ENCODE results near the gene ETV4. TPM values are rescaled to one million over a fixed set of nuclear protein-coding genes. Genes with fewer than 3 reads are reported as not detected.

Gene ETV4
- total RNA-seq, 2 experiments from 2014 or later: not detected

DNA sequence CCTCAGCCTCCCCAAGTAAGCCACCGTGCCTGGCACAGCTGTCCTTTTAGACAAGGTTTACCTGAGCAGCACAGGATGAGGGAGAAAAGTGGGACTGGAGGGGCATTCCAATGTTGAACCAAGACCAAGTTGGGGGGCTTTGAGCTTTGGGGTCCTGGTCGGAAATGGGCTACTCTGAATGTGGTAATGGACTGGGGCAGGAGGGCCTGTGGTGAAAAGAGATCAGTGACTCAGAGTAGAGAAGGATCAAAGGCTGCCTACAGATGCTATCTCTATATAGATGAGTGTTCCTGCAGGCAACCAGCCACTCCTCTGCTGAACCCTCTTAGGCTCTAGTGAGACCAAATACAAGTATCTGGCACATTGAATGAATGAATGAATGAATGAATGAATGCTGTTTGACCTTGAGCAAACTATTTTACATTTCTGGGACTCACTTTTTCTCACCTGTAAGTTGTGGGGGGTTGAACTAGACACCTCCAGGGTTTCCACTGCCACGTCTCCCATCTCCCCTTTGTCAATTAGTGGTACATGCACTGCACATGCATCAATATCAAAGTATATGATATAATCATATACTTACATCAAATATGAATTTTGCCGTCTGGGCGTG is 26.3 kb upstream of the ETV4 start:
- Histone ChIP-seq H3K4me3 (ENCODE audit: low read depth, low read length, poor library complexity, severe bottlenecking) (no peak overlapping the region), H2AFZ (ENCODE audit: low read length) (no peak overlapping the region), H3K4me2 (ENCODE audit: low read length) (no peak overlapping the region), H3K4me1 (ENCODE audit: insufficient read depth, low read length, poor library complexity, severe bottlenecking) (peaks cover 7% of the 10 kb centered on the region), H4K20me1 (ENCODE audit: insufficient read depth, low read length) (no peaks in the 10 kb centered on the region), H3K27ac (ENCODE audit: low read depth, low read length, poor library complexity, severe bottlenecking) (no peak overlapping the region), H3K36me3 (ENCODE audit: insufficient read depth, low read length) (no peaks in the 10 kb centered on the region), H3K9me3 (ENCODE audit: low read length) (no peaks in the 10 kb centered on the region), H3K79me2 (ENCODE audit: insufficient read depth, low read depth, low read length) (no peaks in the 10 kb centered on the region), H3K9me2 (ENCODE audit: insufficient read depth, low read length) (no peaks in the 10 kb centered on the region)
- ChIA-PET CTCF (ENCODE audit: unreplicated experiment) (no interaction called here), POLR2A (no interaction called here)
- BruUV-seq (replicated peaks): no TSS peak
- TF ChIP-seq, protein P1, sequence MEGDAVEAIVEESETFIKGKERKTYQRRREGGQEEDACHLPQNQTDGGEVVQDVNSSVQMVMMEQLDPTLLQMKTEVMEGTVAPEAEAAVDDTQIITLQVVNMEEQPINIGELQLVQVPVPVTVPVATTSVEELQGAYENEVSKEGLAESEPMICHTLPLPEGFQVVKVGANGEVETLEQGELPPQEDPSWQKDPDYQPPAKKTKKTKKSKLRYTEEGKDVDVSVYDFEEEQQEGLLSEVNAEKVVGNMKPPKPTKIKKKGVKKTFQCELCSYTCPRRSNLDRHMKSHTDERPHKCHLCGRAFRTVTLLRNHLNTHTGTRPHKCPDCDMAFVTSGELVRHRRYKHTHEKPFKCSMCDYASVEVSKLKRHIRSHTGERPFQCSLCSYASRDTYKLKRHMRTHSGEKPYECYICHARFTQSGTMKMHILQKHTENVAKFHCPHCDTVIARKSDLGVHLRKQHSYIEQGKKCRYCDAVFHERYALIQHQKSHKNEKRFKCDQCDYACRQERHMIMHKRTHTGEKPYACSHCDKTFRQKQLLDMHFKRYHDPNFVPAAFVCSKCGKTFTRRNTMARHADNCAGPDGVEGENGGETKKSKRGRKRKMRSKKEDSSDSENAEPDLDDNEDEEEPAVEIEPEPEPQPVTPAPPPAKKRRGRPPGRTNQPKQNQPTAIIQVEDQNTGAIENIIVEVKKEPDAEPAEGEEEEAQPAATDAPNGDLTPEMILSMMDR (conservative IDR thresholded peaks at IDR 0.05; ENCODE audit: low read length): no peak
- TF ChIP-seq EZH2phosphoT487 (IDR thresholded peaks at IDR 0.05; ENCODE audit: borderline replicate concordance, low read depth, low read length): no peak
- DNase-seq (ENCODE audit: low spot score): no peak
- intact Hi-C loops (cut with micrococcal nuclease; ENCODE audit: unreplicated experiment): no loop called here

DNA sequence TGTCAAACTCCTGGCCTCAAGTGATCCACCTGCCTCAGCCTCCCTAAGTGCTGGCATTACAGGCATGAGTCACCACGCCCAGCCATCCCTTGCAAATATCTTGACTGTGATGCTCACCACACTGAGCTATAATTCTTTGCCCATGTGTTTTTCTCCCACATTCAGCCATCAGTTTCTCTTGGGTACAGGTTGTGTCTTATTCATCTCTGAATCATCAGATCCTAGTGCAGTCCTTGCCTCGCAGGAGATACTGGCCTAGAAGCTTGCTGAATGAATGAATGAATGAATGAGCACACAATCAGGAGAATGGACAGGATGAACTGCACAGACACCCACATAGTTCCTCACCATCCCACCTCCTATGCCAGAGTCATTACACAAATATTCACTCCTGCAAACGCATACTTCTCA is 24.4 kb upstream of the ETV4 start:
- ChIA-PET CTCF (ENCODE audit: unreplicated experiment) (no interaction called here), POLR2A (interaction anchor here (0.8 kb wide), 1 partner anchor 115 kb away, joined by 6 read pairs; no protein-coding TSS in a partner anchor)
- intact Hi-C loops (cut with micrococcal nuclease; ENCODE audit: unreplicated experiment): no loop called here
- Histone ChIP-seq H3K36me3 (ENCODE audit: insufficient read depth, low read length) (no peaks in the 10 kb centered on the region), H3K4me3 (ENCODE audit: low read depth, low read length, poor library complexity, severe bottlenecking) (no peak overlapping the region), H4K20me1 (ENCODE audit: insufficient read depth, low read length) (no peaks in the 10 kb centered on the region), H3K4me1 (ENCODE audit: insufficient read depth, low read length, poor library complexity, severe bottlenecking) (peaks cover 7% of the 10 kb centered on the region), H3K4me2 (ENCODE audit: low read length) (no peak overlapping the region), H3K79me2 (ENCODE audit: insufficient read depth, low read depth, low read length) (no peaks in the 10 kb centered on the region), H3K9me3 (ENCODE audit: low read length) (no peaks in the 10 kb centered on the region), H2AFZ (ENCODE audit: low read length) (no peak overlapping the region), H3K9me2 (ENCODE audit: insufficient read depth, low read length) (no peaks in the 10 kb centered on the region), H3K27ac (ENCODE audit: low read depth, low read length, poor library complexity, severe bottlenecking) (no peak overlapping the region)
- TF ChIP-seq EZH2phosphoT487 (IDR thresholded peaks at IDR 0.05; ENCODE audit: borderline replicate concordance, low read depth, low read length): no peak
- TF ChIP-seq, protein P1 (conservative IDR thresholded peaks at IDR 0.05; ENCODE audit: low read length): no peak
- BruUV-seq (replicated peaks): no TSS peak
- no peak for DNase-seq (ENCODE audit: low spot score)

DNA sequence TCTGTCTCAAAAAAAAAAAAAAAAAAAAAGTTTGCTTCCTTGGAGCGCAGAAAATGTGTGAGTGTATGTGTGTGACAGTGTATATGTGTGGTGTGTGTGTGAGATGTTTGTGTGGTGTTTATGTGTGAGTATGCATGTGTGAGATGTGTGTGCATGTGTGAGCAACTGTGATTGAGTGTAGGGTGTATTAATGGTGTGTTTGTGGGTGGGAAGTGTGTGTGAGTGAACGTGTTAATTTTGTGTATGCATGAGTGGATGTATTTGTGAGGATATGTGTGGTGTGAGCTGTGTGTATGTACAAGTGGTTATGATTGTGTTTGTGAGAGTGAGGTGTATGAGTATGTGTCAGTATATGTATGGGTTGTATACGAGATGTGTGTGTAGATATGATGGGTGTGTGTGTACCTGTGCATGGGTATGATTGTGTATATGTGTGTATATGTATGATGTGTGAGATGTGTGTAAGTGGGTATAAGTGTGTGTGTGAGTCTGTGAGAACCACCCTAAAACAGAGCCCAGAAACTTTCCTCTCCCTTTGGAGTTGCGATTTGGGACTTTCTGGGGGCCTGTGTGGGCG is 22.5 kb upstream of the ETV4 start:
- CTCF ChIA-PET (ENCODE audit: unreplicated experiment): no interaction called here
- DNase-seq (ENCODE audit: low spot score): no peak
- H2AFZ ChIP-seq (ENCODE audit: low read length): no peak overlapping the region
- no peaks in the 10 kb centered on the region for H3K36me3 ChIP-seq (ENCODE audit: insufficient read depth, low read length)
- H3K4me2 ChIP-seq (ENCODE audit: low read length): no peak overlapping the region
- no peaks in the 10 kb centered on the region for H3K79me2 ChIP-seq (ENCODE audit: insufficient read depth, low read depth, low read length)
- H3K9me3 ChIP-seq (ENCODE audit: low read length): no peaks in the 10 kb centered on the region
- no peaks in the 10 kb centered on the region for H4K20me1 ChIP-seq (ENCODE audit: insufficient read depth, low read length)
- POLR2A ChIA-PET: interaction anchor here (0.6 to 0.7 kb wide), 3 partner anchors 16 to 56 kb away, joined by 3 to 5 read pairs (median 4); no protein-coding TSS in a partner anchor
- no TSS peak for BruUV-seq (replicated peaks)
- no peak overlapping the region for H3K27ac ChIP-seq (ENCODE audit: low read depth, low read length, poor library complexity, severe bottlenecking)
- H3K4me1 ChIP-seq (ENCODE audit: insufficient read depth, low read length, poor library complexity, severe bottlenecking): no peaks in the 10 kb centered on the region
- no peaks in the 10 kb centered on the region for H3K9me2 ChIP-seq (ENCODE audit: insufficient read depth, low read length)
- intact Hi-C loops (cut with micrococcal nuclease; ENCODE audit: unreplicated experiment): no loop called here
- no peak for TF ChIP-seq EZH2phosphoT487 (IDR thresholded peaks at IDR 0.05; ENCODE audit: borderline replicate concordance, low read depth, low read length)
- TF ChIP-seq, protein P1 (conservative IDR thresholded peaks at IDR 0.05; ENCODE audit: low read length): no peak
- H3K4me3 ChIP-seq (ENCODE audit: low read depth, low read length, poor library complexity, severe bottlenecking): no peak overlapping the region
